Measurements from ENCODE around the gene PBX3. TPM values are rescaled to one million over a fixed set of nuclear protein-coding genes. Genes with fewer than 3 reads are reported as not detected.
"Not testable (repeated sequence)": the region's sequence is repeated elsewhere in the genome, so short reads cannot be mapped to it uniquely, and the experiment has no call there.

The PBX3 gene
- polyA plus RNA-seq, 5 donors = 36.5 to 47.7 (median 44.4) TPM

- DNase-seq = no peak
Observed at GRCh38 chr9:125772740-125773139, 25.6 kb downstream of the PBX3 start.

GRCh38 chr9:125774106-125774505 lies 26.9 kb downstream of the PBX3 start:
- no peak for DNase-seq

- not testable (repeated sequence) for DNase-seq
Observed at GRCh38 chr9:125776789-125777188, 29.6 kb downstream of the PBX3 start.

GRCh38 chr9:125778538-125779219 lies 31.5 kb downstream of the PBX3 start:
- not testable (repeated sequence) for DNase-seq

- DNase-seq = not testable (repeated sequence)
Observed at GRCh38 chr9:125779220-125779565, 32.0 kb downstream of the PBX3 start.

GRCh38 chr9:125782718-125783117 lies 35.5 kb downstream of the PBX3 start:
- DNase-seq = no peak

- no peak for DNase-seq
Observed at GRCh38 chr9:125784286-125785049, 37.3 kb downstream of the PBX3 start.

GRCh38 chr9:125785248-125785751 lies 38.1 kb downstream of the PBX3 start:
- DNase-seq = no peak

- no peak for DNase-seq
Observed at GRCh38 chr9:125787715-125788114, 40.5 kb downstream of the PBX3 start.

GRCh38 chr9:125789196-125789595 lies 42.0 kb downstream of the PBX3 start:
- no peak for DNase-seq

GRCh38 chr9:125794708-125795107 lies 47.5 kb downstream of the PBX3 start:
- no peak for DNase-seq

GRCh38 chr9:125795970-125796596 lies 48.9 kb downstream of the PBX3 start:
- DNase-seq = no peak

GRCh38 chr9:125797930-125798329 lies 50.8 kb downstream of the PBX3 start:
- DNase-seq = peak; percentile 19 to 23

GRCh38 chr9:125803526-125803925 lies 56.4 kb downstream of the PBX3 start:
- DNase-seq = no peak

- DNase-seq = no peak
Observed at GRCh38 chr9:125805057-125805456, 57.9 kb downstream of the PBX3 start.

- no peak for DNase-seq
Observed at GRCh38 chr9:125805586-125805985, 58.4 kb downstream of the PBX3 start.

- no peak for DNase-seq
Observed at GRCh38 chr9:125807079-125807478, 59.9 kb downstream of the PBX3 start.

GRCh38 chr9:125810161-125810560 lies 63.0 kb downstream of the PBX3 start:
- no peak for DNase-seq

GRCh38 chr9:125811002-125811401 lies 63.8 kb downstream of the PBX3 start:
- DNase-seq = no peak

GRCh38 chr9:125812403-125812802 lies 65.2 kb downstream of the PBX3 start:
- no peak for DNase-seq

GRCh38 chr9:125815568-125815967 lies 68.4 kb downstream of the PBX3 start:
- DNase-seq = no peak

- no peak for DNase-seq
Observed at GRCh38 chr9:125816321-125816720, 69.1 kb downstream of the PBX3 start.

All from right lung (tissue), 5 donors.